ENCODE data around the gene PCDHA1. TPM values are rescaled to one million over a fixed set of nuclear protein-coding genes. Genes with fewer than 3 reads are reported as not detected.
A peak's percentile ranks its signal among the peaks of the same experiment; 100 is the strongest.

PCDHA1 gene
- total RNA-seq, 4 donors from 2014 or later, result not detected

DNA sequence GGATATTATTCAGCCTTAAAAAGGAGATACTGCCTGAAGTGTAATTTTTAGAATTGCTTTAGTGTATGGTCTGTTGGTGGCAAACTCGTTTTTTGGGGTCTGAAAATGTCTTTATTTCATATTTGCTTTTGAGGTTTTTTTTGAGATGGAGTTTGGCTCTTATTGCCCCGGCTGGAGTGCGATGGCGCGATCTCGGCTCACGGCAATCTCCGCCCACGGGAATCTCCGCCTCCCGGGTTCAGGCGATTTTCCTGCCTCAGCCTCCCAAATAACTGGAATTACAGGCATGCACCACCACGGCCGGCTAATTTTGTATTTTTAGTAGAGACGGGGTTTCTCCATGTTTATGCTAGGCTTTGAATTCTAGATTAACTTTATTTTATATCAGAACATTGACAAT lies 245.1 kb downstream of the PCDHA1 start:
- no peak overlapping the region for H3K27ac ChIP-seq
- no peaks in the 10 kb centered on the region for H3K9me3 ChIP-seq
- H3K4me1 ChIP-seq, result no peaks in the 10 kb centered on the region
- no peak overlapping the region for H3K4me3 ChIP-seq
- H3K27me3 ChIP-seq, result no peaks in the 10 kb centered on the region
- no peaks in the 10 kb centered on the region for H3K36me3 ChIP-seq
- TF ChIP-seq CTCF (IDR thresholded peaks at IDR 0.05) (no peak), EP300 (IDR thresholded peaks at IDR 0.05) (no peak), POLR2A (IDR thresholded peaks at IDR 0.05) (no peak)
- no peak for DNase-seq (ENCODE audit: low spot score in 2 of 2)
- whole genome bisulfite sequencing, 2 donors, result 87 to 91% methylated on average over 15 of the region's 15 CpGs

GRCh38 chr5:141032626-141033025 lies 246.7 kb downstream of the PCDHA1 start:
- Histone ChIP-seq H3K36me3 (no peaks in the 10 kb centered on the region), H3K4me3 (no peak overlapping the region), H3K9me3 (no peaks in the 10 kb centered on the region), H3K4me1 (no peaks in the 10 kb centered on the region), H3K27ac (no peak overlapping the region), H3K27me3 (no peaks in the 10 kb centered on the region)
- TF ChIP-seq CTCF (IDR thresholded peaks at IDR 0.05), result no peak
- no peak for TF ChIP-seq EP300 (IDR thresholded peaks at IDR 0.05)
- no peak for TF ChIP-seq POLR2A (IDR thresholded peaks at IDR 0.05)
- WGBS, 2 donors, result 65% methylated on average over 1 of the region's 1 CpG
- no peak for DNase-seq (ENCODE audit: low spot score in 2 of 2)

DNA sequence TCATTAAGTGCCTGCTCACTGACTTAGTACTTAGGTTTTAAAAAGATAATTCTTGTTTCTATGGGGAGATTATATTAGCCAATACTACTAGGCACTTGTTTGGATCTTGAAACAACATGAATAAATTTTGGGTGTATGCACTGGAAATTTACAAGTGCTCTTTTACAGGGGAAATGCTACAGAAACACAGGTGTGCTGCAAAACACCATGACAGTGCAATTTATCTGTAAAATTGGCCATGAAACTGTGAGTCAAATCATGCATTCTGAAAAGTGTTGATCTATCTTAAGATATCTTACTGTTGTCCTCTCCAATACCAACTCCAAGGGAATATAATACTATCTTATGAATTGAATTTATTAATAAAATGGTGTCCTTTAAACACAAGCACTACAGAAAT lies 253.1 kb downstream of the PCDHA1 start:
- H3K4me3 ChIP-seq, result no peak overlapping the region
- TF ChIP-seq EP300 (IDR thresholded peaks at IDR 0.05) (no peak), CTCF (IDR thresholded peaks at IDR 0.05) (no peak), POLR2A (IDR thresholded peaks at IDR 0.05) (no peak)
- H3K4me1 ChIP-seq, result peaks cover 0 to 21% (median 0%) of the 10 kb centered on the region in 4 donors
- no peaks in the 10 kb centered on the region for H3K36me3 ChIP-seq
- DNase-seq (ENCODE audit: low spot score in 2 of 2), result no peak
- no peaks in the 10 kb centered on the region for H3K27me3 ChIP-seq
- H3K9me3 ChIP-seq, result no peaks in the 10 kb centered on the region
- H3K27ac ChIP-seq, result no peak overlapping the region

- no peaks in the 10 kb centered on the region for H3K36me3 ChIP-seq
- H3K27me3 ChIP-seq, result no peaks in the 10 kb centered on the region
- TF ChIP-seq CTCF (IDR thresholded peaks at IDR 0.05), result no peak
- no peak for DNase-seq (ENCODE audit: low spot score in 2 of 2)
- H3K4me1 ChIP-seq, result peaks cover 0 to 21% (median 0%) of the 10 kb centered on the region in 4 donors
- H3K9me3 ChIP-seq, result no peaks in the 10 kb centered on the region
- no peak overlapping the region for H3K27ac ChIP-seq
- no peak overlapping the region for H3K4me3 ChIP-seq
- 30 to 31% methylated on average over 3 of the region's 3 CpGs for WGBS, 2 donors
Observed at GRCh38 chr5:141039517-141039916, 253.6 kb downstream of the PCDHA1 start.

GRCh38 chr5:141040093-141040770 lies 254.3 kb downstream of the PCDHA1 start:
- no peaks in the 10 kb centered on the region for H3K27me3 ChIP-seq
- peak overlapping the region; percentile 28 to 56 (median 38) for H3K4me3 ChIP-seq
- no peaks in the 10 kb centered on the region for H3K9me3 ChIP-seq
- TF ChIP-seq POLR2A (IDR thresholded peaks at IDR 0.05), result no peak
- peak; percentile 24 to 62 (median 46) for TF ChIP-seq CTCF (IDR thresholded peaks at IDR 0.05)
- no peak for TF ChIP-seq EP300 (IDR thresholded peaks at IDR 0.05)
- H3K4me1 ChIP-seq, result peaks cover 0 to 21% (median 0%) of the 10 kb centered on the region in 4 donors
- peak overlapping the region; percentile 60 to 82 (median 76) for H3K27ac ChIP-seq
- no peaks in the 10 kb centered on the region for H3K36me3 ChIP-seq
- 4 to 11% methylated on average over 24 of the region's 24 CpGs for WGBS, 2 donors
- peak in 1 of 2 donors; percentile 25 for DNase-seq (ENCODE audit: low spot score in 2 of 2)
